Cardiac fibroblast (primary cell): ENCODE measurements around the gene UGT1A7.

ENCODE experiments used
- DNase-seq, 2 donors: peaks; one replicate each; pipeline versions ENCODE4 v3.0.0 to v3.0.0-alpha.2; 2010; ENCODE audit warnings: low read depth in 2 of 2
- H3K4me3 ChIP-seq, 2 donors: replicated peaks in 1 of 2; 1 replicate in 1 of 2; 2 replicates in 1 of 2; pipeline ENCODE4 v1.5.1; 2011; ENCODE audit warnings: low read depth in 2 of 2, low read length in 2 of 2, mild to moderate bottlenecking in 2 of 2, moderate library complexity in 1 of 2
- TF ChIP-seq, protein P1 (sequence below): IDR thresholded peaks from one replicate; pipeline ENCODE4 v1.5.1; 2011; ENCODE audit warnings: low read depth, mild to moderate bottlenecking, low read length, inconsistent platforms

Gene UGT1A7

DNA sequence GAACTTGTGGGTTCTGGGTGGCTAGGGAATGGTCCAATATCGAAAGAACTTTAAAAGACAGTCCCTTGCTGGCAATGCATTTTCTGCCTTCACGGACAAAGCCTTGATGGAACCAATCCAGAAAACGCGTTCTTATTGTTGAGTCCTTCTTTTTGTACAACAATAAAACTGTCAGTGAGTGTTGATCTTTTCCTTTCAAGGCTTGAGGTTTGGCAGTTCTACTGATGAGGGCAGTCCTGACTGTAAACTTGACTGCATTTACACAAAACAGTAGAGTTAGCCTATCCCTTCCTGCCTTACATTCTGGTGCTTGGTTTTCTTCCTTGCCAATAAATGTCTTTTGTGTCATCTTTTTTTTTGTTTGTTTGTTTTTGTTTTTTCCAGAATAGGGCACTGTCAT is 2.5 kb upstream of the UGT1A7 start:
- TF ChIP-seq, protein P1, sequence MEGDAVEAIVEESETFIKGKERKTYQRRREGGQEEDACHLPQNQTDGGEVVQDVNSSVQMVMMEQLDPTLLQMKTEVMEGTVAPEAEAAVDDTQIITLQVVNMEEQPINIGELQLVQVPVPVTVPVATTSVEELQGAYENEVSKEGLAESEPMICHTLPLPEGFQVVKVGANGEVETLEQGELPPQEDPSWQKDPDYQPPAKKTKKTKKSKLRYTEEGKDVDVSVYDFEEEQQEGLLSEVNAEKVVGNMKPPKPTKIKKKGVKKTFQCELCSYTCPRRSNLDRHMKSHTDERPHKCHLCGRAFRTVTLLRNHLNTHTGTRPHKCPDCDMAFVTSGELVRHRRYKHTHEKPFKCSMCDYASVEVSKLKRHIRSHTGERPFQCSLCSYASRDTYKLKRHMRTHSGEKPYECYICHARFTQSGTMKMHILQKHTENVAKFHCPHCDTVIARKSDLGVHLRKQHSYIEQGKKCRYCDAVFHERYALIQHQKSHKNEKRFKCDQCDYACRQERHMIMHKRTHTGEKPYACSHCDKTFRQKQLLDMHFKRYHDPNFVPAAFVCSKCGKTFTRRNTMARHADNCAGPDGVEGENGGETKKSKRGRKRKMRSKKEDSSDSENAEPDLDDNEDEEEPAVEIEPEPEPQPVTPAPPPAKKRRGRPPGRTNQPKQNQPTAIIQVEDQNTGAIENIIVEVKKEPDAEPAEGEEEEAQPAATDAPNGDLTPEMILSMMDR = no peak
- no peak overlapping the region for H3K4me3 ChIP-seq
- DNase-seq = peak in 1 of 2 donors; percentile 12

- TF ChIP-seq, protein P1 = no peak
- DNase-seq = no peak
- no peak overlapping the region for H3K4me3 ChIP-seq
Measured at GRCh38 chr2:233680361-233681045, 1.2 kb upstream of the UGT1A7 start.

GRCh38 chr2:233684640-233685039 is 2.9 kb downstream of the UGT1A7 start:
- DNase-seq = no peak
- TF ChIP-seq, protein P1 = no peak
- H3K4me3 ChIP-seq = no peak overlapping the region

- TF ChIP-seq, protein P1 = no peak
- no peak for DNase-seq
- H3K4me3 ChIP-seq = no peak overlapping the region
Measured at GRCh38 chr2:233686928-233687327, 5.2 kb downstream of the UGT1A7 start.

- TF ChIP-seq, protein P1 = no peak
- H3K4me3 ChIP-seq = no peak overlapping the region
- DNase-seq = no peak
Measured at GRCh38 chr2:233688341-233688740, 6.6 kb downstream of the UGT1A7 start.

DNA sequence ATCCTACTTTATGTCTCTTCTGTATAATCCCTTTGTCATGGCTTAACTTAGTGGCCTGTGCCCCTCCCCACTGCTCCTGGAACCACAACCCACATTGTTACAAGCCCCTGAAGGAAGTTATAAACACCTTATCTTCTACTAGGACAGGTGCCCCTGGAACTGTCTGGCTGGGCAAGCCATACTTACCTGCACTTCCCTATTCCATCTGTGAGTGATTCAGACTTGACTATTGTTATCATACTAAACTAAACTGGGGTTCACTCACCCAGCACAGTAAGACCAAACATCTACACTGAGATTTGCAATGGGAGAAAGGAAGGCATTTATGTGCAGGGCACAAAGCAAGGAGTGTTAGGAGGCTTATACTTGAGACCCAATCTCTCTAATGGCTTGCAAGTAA is 7.3 kb downstream of the UGT1A7 start:
- TF ChIP-seq, protein P1 = no peak
- DNase-seq = no peak
- no peak overlapping the region for H3K4me3 ChIP-seq

- peak in 1 of 2 donors; percentile 89 for DNase-seq
- TF ChIP-seq, protein P1 = no peak
- no peak overlapping the region for H3K4me3 ChIP-seq
Measured at GRCh38 chr2:233689501-233689900, 7.8 kb downstream of the UGT1A7 start.
